AG04449 (cell line): ENCODE results near the gene OR5K3.

Experiments
- CTCF ChIA-PET: fragments of 350-600 bp; formaldehyde crosslinking; extraction: SDS; loops from one replicate; lab custom pipeline; 2021; ENCODE audit warnings: antibody characterized with exemption; lab: Yijun Ruan, JAX
- POLR2A ChIA-PET: fragments of 400-600, 350-600 bp; formaldehyde crosslinking; extraction: SDS; loops from one replicate; lab custom pipeline; 2020; ENCODE audit warnings: antibody characterized with exemption, inconsistent platforms; lab: Yijun Ruan, JAX
- DNase-seq: peaks from one replicate; pipeline ENCODE4 v3.0.0-alpha.2; 2010; ENCODE audit warnings: low read depth, low spot score
- H3K4me3 ChIP-seq: 2 replicates; pipeline ENCODE4 v1.5.1; 2011; ENCODE audit warnings: low read depth, mild to moderate bottlenecking, control low read depth, low read length
- TF ChIP-seq, protein P1 (sequence below): IDR thresholded peaks from one replicate; pipeline ENCODE4 v1.5.1; 2011; ENCODE audit warnings: mild to moderate bottlenecking, moderate library complexity, low read length, control low read depth, inconsistent platforms; ENCODE audit not compliant: insufficient read depth; ENCODE audit errors: missing control alignments

Gene OR5K3, protein sequence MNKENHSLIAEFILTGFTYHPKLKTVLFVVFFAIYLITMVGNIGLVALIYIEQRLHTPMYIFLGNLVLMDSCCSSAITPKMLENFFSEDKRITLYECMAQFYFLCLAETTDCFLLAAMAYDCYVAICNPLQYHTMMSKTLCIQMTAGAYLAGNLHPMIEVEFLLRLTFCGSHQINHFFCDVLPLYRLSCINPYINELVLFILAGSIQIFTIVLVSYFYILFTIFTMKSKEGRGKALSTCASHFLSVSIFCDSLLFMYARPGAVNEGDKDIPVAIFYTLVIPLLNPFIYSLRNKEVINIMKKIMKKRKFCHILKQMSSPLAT

DNA sequence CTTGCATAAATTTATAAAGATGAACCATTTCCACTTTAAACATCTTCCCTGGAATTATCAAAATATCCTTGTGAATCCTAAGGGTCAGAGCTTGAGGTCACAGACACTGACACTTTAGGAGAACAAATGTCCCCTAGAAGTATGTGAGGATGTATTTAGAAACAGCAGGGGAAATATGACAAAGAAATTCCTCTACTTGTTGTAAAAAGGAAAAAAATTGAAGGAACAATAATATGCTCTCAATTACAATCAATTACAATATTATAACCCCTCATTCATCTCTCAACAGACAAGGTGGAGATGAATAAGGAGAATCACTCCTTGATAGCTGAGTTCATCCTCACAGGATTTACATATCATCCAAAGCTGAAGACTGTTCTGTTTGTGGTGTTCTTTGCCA, at the start of gene OR5K3:
Gene OR5K3 (plus strand): TSS at position 301 of the 400 bp plus-strand sequence. CDS start 0 bp downstream, at position 301.
- ChIA-PET CTCF (no interaction called here), POLR2A (no interaction called here)
- DNase-seq, result no peak
- H3K4me3 ChIP-seq, result no peak within 1 kb of the TSS
- TF ChIP-seq, protein P1, sequence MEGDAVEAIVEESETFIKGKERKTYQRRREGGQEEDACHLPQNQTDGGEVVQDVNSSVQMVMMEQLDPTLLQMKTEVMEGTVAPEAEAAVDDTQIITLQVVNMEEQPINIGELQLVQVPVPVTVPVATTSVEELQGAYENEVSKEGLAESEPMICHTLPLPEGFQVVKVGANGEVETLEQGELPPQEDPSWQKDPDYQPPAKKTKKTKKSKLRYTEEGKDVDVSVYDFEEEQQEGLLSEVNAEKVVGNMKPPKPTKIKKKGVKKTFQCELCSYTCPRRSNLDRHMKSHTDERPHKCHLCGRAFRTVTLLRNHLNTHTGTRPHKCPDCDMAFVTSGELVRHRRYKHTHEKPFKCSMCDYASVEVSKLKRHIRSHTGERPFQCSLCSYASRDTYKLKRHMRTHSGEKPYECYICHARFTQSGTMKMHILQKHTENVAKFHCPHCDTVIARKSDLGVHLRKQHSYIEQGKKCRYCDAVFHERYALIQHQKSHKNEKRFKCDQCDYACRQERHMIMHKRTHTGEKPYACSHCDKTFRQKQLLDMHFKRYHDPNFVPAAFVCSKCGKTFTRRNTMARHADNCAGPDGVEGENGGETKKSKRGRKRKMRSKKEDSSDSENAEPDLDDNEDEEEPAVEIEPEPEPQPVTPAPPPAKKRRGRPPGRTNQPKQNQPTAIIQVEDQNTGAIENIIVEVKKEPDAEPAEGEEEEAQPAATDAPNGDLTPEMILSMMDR, result no peak

DNA sequence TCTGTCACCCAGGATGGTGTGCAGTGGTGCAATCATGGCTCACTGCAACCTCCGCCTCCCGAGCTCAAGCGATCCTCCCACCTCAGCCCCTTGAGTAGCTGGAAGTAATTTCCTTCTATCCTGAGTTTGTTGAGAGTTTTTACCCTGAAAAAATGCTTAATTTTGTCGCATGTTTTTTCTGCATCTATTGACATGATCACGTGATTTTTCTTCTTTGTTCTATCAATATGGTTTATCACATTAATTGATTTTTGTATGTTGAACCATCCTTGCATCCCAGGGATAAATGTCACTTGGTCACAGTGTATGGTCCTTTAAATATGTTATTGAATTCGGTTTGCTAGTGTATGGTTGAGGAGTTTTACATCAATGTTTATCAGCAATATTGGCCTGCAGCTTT, 48.7 kb upstream of the OR5K3 start:
- ChIA-PET CTCF (no interaction called here), POLR2A (no interaction called here)
- no peak for DNase-seq
- no peak overlapping the region for H3K4me3 ChIP-seq
- TF ChIP-seq, protein P1, result no peak

DNA sequence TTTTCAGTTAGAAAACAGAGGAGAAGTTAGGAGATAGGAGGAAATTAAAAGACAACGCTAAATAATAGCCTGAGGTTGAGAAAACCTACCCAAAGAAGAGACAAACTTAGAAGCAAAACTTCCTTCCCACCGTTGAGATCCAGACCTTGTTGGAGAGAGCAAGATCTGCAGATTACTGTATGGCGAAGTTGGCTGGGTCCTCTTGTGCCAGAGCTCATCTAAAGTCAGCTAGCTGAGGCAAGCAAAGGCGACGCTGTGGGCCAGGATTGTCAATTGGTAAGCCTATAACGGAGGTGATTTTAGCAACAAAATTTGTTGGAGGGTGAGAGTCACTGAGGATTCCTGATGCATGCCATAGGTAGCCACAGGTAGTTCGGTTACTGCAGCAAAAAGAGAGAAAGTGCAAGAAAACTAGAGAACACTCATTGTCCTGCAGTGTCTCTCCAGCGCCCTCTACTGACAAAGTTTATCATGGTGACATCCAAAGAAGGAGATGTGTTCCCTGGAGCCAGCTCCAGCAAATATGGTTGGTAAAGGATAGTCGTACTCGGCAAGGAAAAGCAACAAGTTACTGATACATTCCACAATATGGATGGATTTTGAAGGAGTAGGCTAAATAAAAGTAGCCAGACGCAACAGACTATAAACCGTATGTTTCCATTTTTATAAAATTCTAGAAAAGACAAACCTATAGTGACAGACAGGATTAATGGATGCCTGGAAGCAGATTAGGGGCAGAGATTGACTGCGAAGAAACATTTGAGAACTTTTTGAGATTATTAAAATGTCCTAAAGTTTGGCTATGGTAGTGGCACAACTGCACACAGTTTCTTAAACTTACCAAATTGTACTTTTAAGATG, 46.6 kb upstream of the OR5K3 start:
- POLR2A ChIA-PET, result no interaction called here

DNA sequence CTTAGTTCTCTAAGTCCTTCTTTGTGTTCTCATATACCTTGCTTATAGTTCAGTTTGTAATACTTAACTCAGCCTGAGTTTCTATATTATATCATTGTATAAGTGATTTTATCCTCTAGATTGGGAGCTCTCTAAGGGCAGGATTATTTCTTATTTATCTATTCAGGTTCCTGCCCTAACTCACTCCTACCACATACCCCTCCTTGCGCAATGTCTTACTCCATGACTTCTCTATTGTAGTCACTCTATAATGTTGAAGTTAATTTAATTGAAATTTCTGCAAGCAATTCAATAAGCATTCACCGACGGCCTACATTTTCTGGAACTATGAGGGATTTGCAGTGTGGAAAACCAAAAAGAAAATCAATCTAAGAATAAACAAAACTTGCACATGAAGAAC, 40.4 kb upstream of the OR5K3 start:
- no peak overlapping the region for H3K4me3 ChIP-seq
- POLR2A ChIA-PET, result no interaction called here
- DNase-seq, result no peak
- TF ChIP-seq, protein P1, result no peak
- CTCF ChIA-PET, result no interaction called here

More for the DNA sequence above, 46.6 kb upstream of the OR5K3 start:
- no peak for DNase-seq
- TF ChIP-seq, protein P1, result peak; percentile 39
- CTCF ChIA-PET, result interaction anchor here (0.7 to 1.7 kb wide), 3 partner anchors 14 to 303 kb away, joined by 3 to 5 read pairs (median 3); no protein-coding TSS in a partner anchor
- H3K4me3 ChIP-seq, result no peak overlapping the region

DNA sequence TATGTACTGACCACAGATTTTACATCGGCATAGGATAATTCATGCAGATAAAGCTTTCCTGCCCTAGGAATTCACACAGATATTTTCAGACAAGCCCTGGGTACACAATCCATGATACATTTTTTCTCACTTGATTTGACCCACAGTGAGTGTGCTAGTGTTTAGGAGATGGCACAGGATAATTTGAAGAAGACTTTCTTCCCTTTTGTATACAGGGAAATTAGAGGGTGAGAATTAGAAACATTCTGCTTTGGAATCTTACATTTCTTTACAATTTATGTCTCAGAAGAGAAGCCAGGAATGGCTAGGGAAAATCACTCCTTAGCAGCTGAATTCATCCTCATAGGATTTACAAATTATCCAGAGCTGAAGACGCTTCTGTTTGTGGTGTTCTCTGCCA, 36.9 kb upstream of the OR5K3 start, which contains the start of gene OR5K4:
Gene OR5K4 (plus strand): TSS at position 301 of the 400 bp plus-strand sequence. CDS start 0 bp downstream, at position 301.
- no peak for DNase-seq
- POLR2A ChIA-PET, result no interaction called here
- no peak within 1 kb of the TSS for H3K4me3 ChIP-seq
- TF ChIP-seq, protein P1, result no peak
- CTCF ChIA-PET, result no interaction called here

DNA sequence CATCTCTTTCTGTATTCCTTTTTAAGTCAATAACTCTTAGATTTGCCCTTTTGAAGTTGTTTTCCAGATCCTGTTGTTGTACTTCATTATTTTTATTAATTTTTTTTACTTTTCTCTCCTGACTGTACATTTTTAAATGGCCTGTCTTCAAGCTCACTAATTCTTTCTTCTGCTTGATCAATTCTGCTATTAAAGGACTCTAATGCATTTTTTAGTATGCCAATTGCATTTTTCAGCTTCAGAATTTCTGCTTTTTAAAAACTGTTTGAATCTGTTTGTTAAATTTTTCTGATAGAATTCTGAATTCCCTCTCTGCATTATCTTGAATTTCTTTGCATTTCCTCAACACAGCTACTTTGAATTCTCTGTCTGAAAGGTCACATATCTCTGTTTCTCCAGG, 31.2 kb upstream of the OR5K3 start:
- DNase-seq, result no peak
- TF ChIP-seq, protein P1, result no peak
- H3K4me3 ChIP-seq, result no peak overlapping the region
- POLR2A ChIA-PET, result no interaction called here
- CTCF ChIA-PET, result no interaction called here
